IPS-18c (cell line): ENCODE results near the gene GALM.
"Not testable (repeated sequence)": the region's sequence is repeated elsewhere in the genome, so short reads cannot be mapped to it uniquely, and the experiment has no call there.

Source experiments
- H3K4me3 ChIP-seq: 2 replicates; pipeline ENCODE4 v1.7.0; 2013; ENCODE audit warnings: low read depth, mild to moderate bottlenecking, low read length, moderate library complexity; ENCODE audit not compliant: insufficient read depth
- H3K9me3 ChIP-seq: one replicate; pipeline ENCODE4 v1.6.1; 2013; ENCODE audit warnings: mild to moderate bottlenecking, low read length, moderate library complexity; ENCODE audit not compliant: control insufficient read depth, insufficient read depth

GALM gene

GRCh38 chr2:38665854-38666555 is at the start of gene GALM:
Gene GALM (plus strand): TSS chr2:38666114. CDS start chr2:38666162, 48 bp downstream.
- Histone ChIP-seq H3K4me3 (peak within 1 kb of the TSS; percentile 83), H3K9me3 (no peaks in the 10 kb centered on the region)

- H3K9me3 ChIP-seq = no peaks in the 10 kb centered on the region
- no peak overlapping the region for H3K4me3 ChIP-seq
Observed at GRCh38 chr2:38617301-38617700, 48.6 kb upstream of the GALM start.

GRCh38 chr2:38619458-38620164 is 46.3 kb upstream of the GALM start:
- Histone ChIP-seq H3K4me3 (no peak overlapping the region), H3K9me3 (no peaks in the 10 kb centered on the region)

GRCh38 chr2:38620282-38620977 is 45.5 kb upstream of the GALM start:
- Histone ChIP-seq H3K4me3 (no peak overlapping the region), H3K9me3 (no peaks in the 10 kb centered on the region)

- no peaks in the 10 kb centered on the region for H3K9me3 ChIP-seq
- H3K4me3 ChIP-seq = no peak overlapping the region
Observed at GRCh38 chr2:38621018-38621417, 44.9 kb upstream of the GALM start.

GRCh38 chr2:38622210-38622609 is 43.7 kb upstream of the GALM start:
- Histone ChIP-seq H3K4me3 (no peak overlapping the region), H3K9me3 (no peaks in the 10 kb centered on the region)

- H3K4me3 ChIP-seq = no peak overlapping the region
- no peaks in the 10 kb centered on the region for H3K9me3 ChIP-seq
Observed at GRCh38 chr2:38626326-38627035, 39.4 kb upstream of the GALM start.

- Histone ChIP-seq H3K4me3 (no peak overlapping the region), H3K9me3 (no peaks in the 10 kb centered on the region)
Observed at GRCh38 chr2:38627391-38627790, 38.5 kb upstream of the GALM start.

GRCh38 chr2:38629684-38630083 is 36.2 kb upstream of the GALM start:
- Histone ChIP-seq H3K9me3 (no peaks in the 10 kb centered on the region), H3K4me3 (no peak overlapping the region)

GRCh38 chr2:38631976-38632375 is 33.9 kb upstream of the GALM start:
- no peaks in the 10 kb centered on the region for H3K9me3 ChIP-seq
- H3K4me3 ChIP-seq = no peak overlapping the region

- Histone ChIP-seq H3K4me3 (no peak overlapping the region), H3K9me3 (no peaks in the 10 kb centered on the region)
Observed at GRCh38 chr2:38632980-38633379, 32.9 kb upstream of the GALM start.

- H3K9me3 ChIP-seq = no peaks in the 10 kb centered on the region
- no peak overlapping the region for H3K4me3 ChIP-seq
Observed at GRCh38 chr2:38633895-38634294, 32.0 kb upstream of the GALM start.

- Histone ChIP-seq H3K9me3 (no peaks in the 10 kb centered on the region), H3K4me3 (no peak overlapping the region)
Observed at GRCh38 chr2:38634684-38635083, 31.2 kb upstream of the GALM start.

GRCh38 chr2:38635139-38635538 is 30.8 kb upstream of the GALM start:
- Histone ChIP-seq H3K9me3 (no peaks in the 10 kb centered on the region), H3K4me3 (no peak overlapping the region)

- no peak overlapping the region for H3K4me3 ChIP-seq
Observed at GRCh38 chr2:38636069-38636468, 29.8 kb upstream of the GALM start.

GRCh38 chr2:38642373-38643017 is 23.4 kb upstream of the GALM start:
- H3K4me3 ChIP-seq = not testable (repeated sequence)
- H3K9me3 ChIP-seq = peaks cover 10% of the 10 kb centered on the region

More at GRCh38 chr2:38636069-38636468, 29.8 kb upstream of the GALM start:
- H3K9me3 ChIP-seq = no peaks in the 10 kb centered on the region

- no peak overlapping the region for H3K4me3 ChIP-seq
- H3K9me3 ChIP-seq = peaks cover 10% of the 10 kb centered on the region
Observed at GRCh38 chr2:38643021-38643671, 22.8 kb upstream of the GALM start.
